ENCODE results near the gene SLC38A10.

The SLC38A10 gene

GRCh38 chr17:81328489-81328888 is 33.4 kb upstream of the SLC38A10 start:
- H3K9me3 ChIP-seq (ENCODE audit: severe bottlenecking) = no peaks in the 10 kb centered on the region
- H3K4me1 ChIP-seq (ENCODE audit: insufficient read depth, poor library complexity, severe bottlenecking) = peaks cover 29% of the 10 kb centered on the region
- TF ChIP-seq CTCF (IDR thresholded peaks at IDR 0.05; ENCODE audit: poor library complexity, severe bottlenecking) = no peak
- peak overlapping the region; percentile 96 for H3K27ac ChIP-seq (ENCODE audit: poor library complexity, severe bottlenecking)
- H3K36me3 ChIP-seq (ENCODE audit: low read depth) = no peaks in the 10 kb centered on the region
- no peak for DNase-seq (ENCODE audit: low spot score)
- no peak overlapping the region for H3K4me3 ChIP-seq (ENCODE audit: severe bottlenecking)
- peak; percentile 0; the same call in 2 of the 3 replicates for ATAC-seq (ENCODE audit: low read depth)
- H3K27me3 ChIP-seq (ENCODE audit: insufficient read depth, poor library complexity, severe bottlenecking) = no peaks in the 10 kb centered on the region

DNA sequence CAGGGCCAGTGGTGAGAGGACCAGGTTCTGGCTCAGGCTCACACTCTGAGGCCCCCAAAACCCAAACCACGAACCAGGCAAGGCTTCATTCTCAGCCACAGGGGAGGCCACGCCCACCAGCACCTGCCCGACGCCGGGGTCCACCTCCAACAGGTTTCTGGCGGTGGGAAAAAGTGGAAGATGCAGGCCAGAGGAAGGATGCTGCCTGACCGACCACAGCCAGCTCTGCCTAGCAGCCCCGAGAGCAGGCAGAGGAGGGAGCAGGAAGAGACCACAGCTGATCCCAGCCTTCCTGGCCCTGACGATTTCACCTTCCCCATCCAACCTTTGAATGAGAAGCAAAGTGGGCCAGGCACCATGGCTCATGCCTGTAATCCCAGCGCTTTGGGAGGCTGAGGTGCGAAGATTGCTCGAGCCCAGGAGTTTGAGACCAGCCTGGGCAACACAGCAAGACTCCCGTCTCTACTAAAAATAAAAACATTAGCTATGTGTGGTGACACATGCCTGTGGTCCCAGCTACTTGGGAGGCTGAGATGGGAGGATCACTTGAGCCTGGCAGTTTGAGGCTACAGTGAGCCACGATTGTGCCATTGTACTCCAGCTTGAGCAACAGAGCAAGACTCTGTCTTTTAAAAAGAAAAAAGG is 30.7 kb upstream of the SLC38A10 start:
- Histone ChIP-seq H3K27me3 (ENCODE audit: insufficient read depth, poor library complexity, severe bottlenecking) (no peaks in the 10 kb centered on the region), H3K36me3 (ENCODE audit: low read depth) (no peaks in the 10 kb centered on the region), H3K4me1 (ENCODE audit: insufficient read depth, poor library complexity, severe bottlenecking) (peaks cover 29% of the 10 kb centered on the region), H3K4me3 (ENCODE audit: severe bottlenecking) (no peak overlapping the region), H3K9me3 (ENCODE audit: severe bottlenecking) (no peaks in the 10 kb centered on the region), H3K27ac (ENCODE audit: poor library complexity, severe bottlenecking) (no peak overlapping the region)
- ATAC-seq (ENCODE audit: low read depth) = no peak
- no peak for DNase-seq (ENCODE audit: low spot score)
- TF ChIP-seq CTCF (IDR thresholded peaks at IDR 0.05; ENCODE audit: poor library complexity, severe bottlenecking) = no peak

GRCh38 chr17:81324851-81325713 is 30.0 kb upstream of the SLC38A10 start:
- Histone ChIP-seq H3K27ac (ENCODE audit: poor library complexity, severe bottlenecking) (no peak overlapping the region), H3K4me1 (ENCODE audit: insufficient read depth, poor library complexity, severe bottlenecking) (peaks cover 21% of the 10 kb centered on the region), H3K36me3 (ENCODE audit: low read depth) (no peaks in the 10 kb centered on the region), H3K9me3 (ENCODE audit: severe bottlenecking) (no peaks in the 10 kb centered on the region), H3K4me3 (ENCODE audit: severe bottlenecking) (no peak overlapping the region), H3K27me3 (ENCODE audit: insufficient read depth, poor library complexity, severe bottlenecking) (no peaks in the 10 kb centered on the region)
- ATAC-seq (ENCODE audit: low read depth) (no peak), DNase-seq (ENCODE audit: low spot score) (no peak)
- no peak for TF ChIP-seq CTCF (IDR thresholded peaks at IDR 0.05; ENCODE audit: poor library complexity, severe bottlenecking)

DNA sequence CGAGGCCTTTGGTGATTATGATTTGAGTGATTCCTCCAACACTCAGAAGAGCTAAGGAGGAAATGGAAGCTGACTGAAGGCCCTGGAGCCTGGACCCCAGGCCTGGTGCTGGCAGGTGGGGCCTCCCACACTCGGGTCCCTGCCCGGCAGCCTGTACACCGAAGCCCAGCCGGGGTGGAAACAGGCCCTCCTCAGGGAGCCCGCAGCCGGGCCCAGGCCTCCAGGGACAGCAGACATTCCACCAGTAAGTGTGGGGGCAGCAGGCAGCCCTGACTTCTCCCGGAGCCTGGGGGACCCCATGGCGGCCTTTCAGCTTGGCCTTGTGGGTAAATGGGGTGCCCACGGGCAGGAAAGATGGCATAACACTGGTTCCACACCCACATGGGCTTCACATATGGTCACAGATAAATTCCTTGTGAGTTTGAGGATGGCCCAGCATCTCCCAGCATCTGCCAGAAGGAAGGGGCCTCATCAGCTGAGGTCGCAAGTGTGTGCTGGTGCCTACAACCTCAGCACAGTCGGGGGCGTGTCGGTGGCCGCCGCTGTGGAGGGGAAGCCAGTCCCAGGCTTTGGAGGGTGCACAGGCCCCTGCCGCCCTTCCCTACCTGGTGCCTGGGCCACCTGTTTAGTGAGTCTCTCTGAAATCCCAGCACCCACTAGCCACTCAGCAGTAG is 29.2 kb upstream of the SLC38A10 start:
- H3K27ac ChIP-seq (ENCODE audit: poor library complexity, severe bottlenecking) = no peak overlapping the region

More for the DNA sequence above, 29.2 kb upstream of the SLC38A10 start:
- Histone ChIP-seq H3K4me1 (ENCODE audit: insufficient read depth, poor library complexity, severe bottlenecking) (peaks cover 16% of the 10 kb centered on the region), H3K36me3 (ENCODE audit: low read depth) (no peaks in the 10 kb centered on the region), H3K4me3 (ENCODE audit: severe bottlenecking) (no peak overlapping the region), H3K9me3 (ENCODE audit: severe bottlenecking) (no peaks in the 10 kb centered on the region), H3K27me3 (ENCODE audit: insufficient read depth, poor library complexity, severe bottlenecking) (no peaks in the 10 kb centered on the region)
- no peak for DNase-seq (ENCODE audit: low spot score)
- no peak for ATAC-seq (ENCODE audit: low read depth)
- TF ChIP-seq CTCF (IDR thresholded peaks at IDR 0.05; ENCODE audit: poor library complexity, severe bottlenecking) = no peak
